ENCODE data around the gene SLC8A2. TPM values are rescaled to one million over a fixed set of nuclear protein-coding genes. Genes with fewer than 3 reads are reported as not detected.

The SLC8A2 gene
- total and polyA plus RNA-seq, 2 of the 8 experiments (the other 6 are each of a cell fraction or from before 2014, with no cell fraction given), result 7.3 to 12.4 TPM

DNA sequence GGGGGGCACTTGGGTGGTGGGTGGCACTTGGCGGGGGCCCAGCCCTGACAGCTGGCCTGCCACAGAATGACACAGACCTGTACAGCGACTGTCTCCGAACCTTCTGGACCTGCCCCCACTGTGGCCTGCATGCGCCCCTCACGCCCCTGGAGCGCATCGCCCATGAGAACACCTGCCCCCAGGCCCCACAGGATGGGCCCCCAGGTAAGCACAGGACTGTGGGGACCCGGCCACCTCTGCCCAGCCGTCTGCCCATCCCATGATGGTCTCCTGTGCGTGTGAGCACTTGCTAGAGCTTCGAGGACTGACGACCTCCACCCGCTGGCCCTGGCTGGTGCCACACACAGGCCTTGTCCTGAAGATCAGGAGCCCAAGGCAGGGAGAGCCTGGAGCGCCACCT lies 90.6 kb downstream of the SLC8A2 start:
- no peak overlapping the region for H4K91ac ChIP-seq (replicated peaks; ENCODE audit: insufficient read length, low read length)
- no peak overlapping the region for H3K4ac ChIP-seq (replicated peaks; ENCODE audit: insufficient read length, low read depth, low read length)
- WGBS, 2 experiments (ENCODE audit: extremely low coverage in 1 of 2, insufficient coverage in 1 of 2, insufficient read length in 1 of 2, insufficient replicate concordance in 2 of 2, low coverage in 1 of 2, low lambda C conversion rate in 2 of 2, missing lambda C conversion rate in 1 of 2), result 92% methylated on average over 14 of the region's 14 CpGs; no CpG with 5 or more reads in 1 of the 2 experiments
- H4K8ac ChIP-seq (ENCODE audit: extremely low read depth, insufficient read depth, low read length), result no peak overlapping the region
- ChIA-PET POLR2A (ENCODE audit: partially characterized antibody) (interaction anchor here (1.0 to 1.8 kb wide), 4 partner anchors 10 to 26 kb away, joined by 4 to 6 read pairs (median 5); no protein-coding TSS in a partner anchor), CTCF (ENCODE audit: partially characterized antibody) (interaction anchor here (5.1 to 6.8 kb wide), 2 partner anchors 10 to 34 kb away, joined by 19 to 50 read pairs; no protein-coding TSS in a partner anchor)
- no peak for DNase-seq (ENCODE audit: low read depth in 1 of 2, low spot score in 2 of 2)
- peaks cover 22 to 52% (median 48%) of the 10 kb centered on the region in 4 experiments; a peak in 7 of 8 replicates for H3K36me3 ChIP-seq (ENCODE audit: control insufficient read depth in 2 of 4, insufficient read depth in 4 of 4, low read length in 3 of 4)
- H3K23ac ChIP-seq (ENCODE audit: insufficient read length), result no peak overlapping the region
- no peak overlapping the region for H4K5ac ChIP-seq (ENCODE audit: insufficient read length, low read depth, low read length)
- H2AFZ ChIP-seq (ENCODE audit: low read length), result no peak overlapping the region
- H3K18ac ChIP-seq (ENCODE audit: extremely low read depth, low read length), result no peak overlapping the region
- no peak overlapping the region for H2BK15ac ChIP-seq (ENCODE audit: low read length)
- no peak overlapping the region for H2BK5ac ChIP-seq (ENCODE audit: low read depth, low read length)
- H2AK5ac ChIP-seq (ENCODE audit: low read depth, low read length), result no peak overlapping the region
- no peak for FAIRE-seq
- H2BK12ac ChIP-seq (ENCODE audit: low read depth, low read length), result no peak overlapping the region
- H3K56ac ChIP-seq (replicated peaks; ENCODE audit: insufficient read length, low read depth, low read length), result no peak overlapping the region
- H3K9ac ChIP-seq (replicated peaks in 1 of 4; ENCODE audit: extremely low read depth in 1 of 4, low read depth in 3 of 4, low read length in 3 of 4), result no peak overlapping the region
- no peaks in the 10 kb centered on the region for H3K4me1 ChIP-seq (replicated peaks in 1 of 4; ENCODE audit: control insufficient read depth in 3 of 4, insufficient read depth in 4 of 4, low read length in 3 of 4)
- H3K14ac ChIP-seq (ENCODE audit: insufficient read length), result no peak overlapping the region
- no peaks in the 10 kb centered on the region for H3K9me3 ChIP-seq (ENCODE audit: insufficient read depth in 2 of 2, low read depth in 1 of 2, low read length in 1 of 2)
- no peaks in the 10 kb centered on the region; a peak in 1 of 7 replicates for H3K27me3 ChIP-seq (replicated peaks in 1 of 4; ENCODE audit: control insufficient read depth in 3 of 4, extremely low read depth in 1 of 4, insufficient read depth in 3 of 4, low read length in 3 of 4)
- no peak overlapping the region for H3K4me2 ChIP-seq (ENCODE audit: insufficient read depth in 1 of 2, low read depth in 2 of 2, low read length in 2 of 2)
- no peaks in the 10 kb centered on the region for H3K79me2 ChIP-seq (ENCODE audit: control insufficient read depth in 1 of 2, insufficient read depth in 2 of 2, low read length in 2 of 2)
- no peak overlapping the region for H2BK120ac ChIP-seq (replicated peaks; ENCODE audit: low read depth, low read length)
- no peaks in the 10 kb centered on the region for H3K79me1 ChIP-seq (ENCODE audit: low read depth, low read length)
- no peaks in the 10 kb centered on the region for H3K23me2 ChIP-seq (ENCODE audit: low read depth, low read length)
- no peak overlapping the region for H3K27ac ChIP-seq (ENCODE audit: low read depth, low read length)
- no peak overlapping the region for H3K4me3 ChIP-seq (ENCODE audit: extremely low read depth in 1 of 4, insufficient read depth in 2 of 4, low read depth in 3 of 4, low read length in 4 of 4)
- H4K20me1 ChIP-seq (replicated peaks in 1 of 2; ENCODE audit: control insufficient read depth in 1 of 2, insufficient read depth in 2 of 2, low read length in 2 of 2), result peaks cover 2 to 4% of the 10 kb centered on the region in 2 experiments
- H2BK20ac ChIP-seq (ENCODE audit: low read length), result no peak overlapping the region
- TF ChIP-seq SP1 (IDR thresholded peaks at IDR 0.05; ENCODE audit: low read depth, low read length), result no peak
- no peak for TF ChIP-seq SP2 (IDR thresholded peaks at IDR 0.05; ENCODE audit: low read length)
- TF ChIP-seq BRCA1 (IDR thresholded peaks at IDR 0.05; ENCODE audit: low read depth, low read length), result no peak
- TF ChIP-seq, protein P1, sequence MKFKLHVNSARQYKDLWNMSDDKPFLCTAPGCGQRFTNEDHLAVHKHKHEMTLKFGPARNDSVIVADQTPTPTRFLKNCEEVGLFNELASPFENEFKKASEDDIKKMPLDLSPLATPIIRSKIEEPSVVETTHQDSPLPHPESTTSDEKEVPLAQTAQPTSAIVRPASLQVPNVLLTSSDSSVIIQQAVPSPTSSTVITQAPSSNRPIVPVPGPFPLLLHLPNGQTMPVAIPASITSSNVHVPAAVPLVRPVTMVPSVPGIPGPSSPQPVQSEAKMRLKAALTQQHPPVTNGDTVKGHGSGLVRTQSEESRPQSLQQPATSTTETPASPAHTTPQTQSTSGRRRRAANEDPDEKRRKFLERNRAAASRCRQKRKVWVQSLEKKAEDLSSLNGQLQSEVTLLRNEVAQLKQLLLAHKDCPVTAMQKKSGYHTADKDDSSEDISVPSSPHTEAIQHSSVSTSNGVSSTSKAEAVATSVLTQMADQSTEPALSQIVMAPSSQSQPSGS (IDR thresholded peaks at IDR 0.05; ENCODE audit: low read length), result no peak
- no peak for TF ChIP-seq BCL11A (IDR thresholded peaks at IDR 0.05; ENCODE audit: low read depth in 2 of 2, low read length in 2 of 2)
- no peak for TF ChIP-seq KDM5A (IDR thresholded peaks at IDR 0.05; ENCODE audit: low read length)
- no peak for TF ChIP-seq JUND (IDR thresholded peaks at IDR 0.05; ENCODE audit: low read length)
- TF ChIP-seq, protein P2, sequence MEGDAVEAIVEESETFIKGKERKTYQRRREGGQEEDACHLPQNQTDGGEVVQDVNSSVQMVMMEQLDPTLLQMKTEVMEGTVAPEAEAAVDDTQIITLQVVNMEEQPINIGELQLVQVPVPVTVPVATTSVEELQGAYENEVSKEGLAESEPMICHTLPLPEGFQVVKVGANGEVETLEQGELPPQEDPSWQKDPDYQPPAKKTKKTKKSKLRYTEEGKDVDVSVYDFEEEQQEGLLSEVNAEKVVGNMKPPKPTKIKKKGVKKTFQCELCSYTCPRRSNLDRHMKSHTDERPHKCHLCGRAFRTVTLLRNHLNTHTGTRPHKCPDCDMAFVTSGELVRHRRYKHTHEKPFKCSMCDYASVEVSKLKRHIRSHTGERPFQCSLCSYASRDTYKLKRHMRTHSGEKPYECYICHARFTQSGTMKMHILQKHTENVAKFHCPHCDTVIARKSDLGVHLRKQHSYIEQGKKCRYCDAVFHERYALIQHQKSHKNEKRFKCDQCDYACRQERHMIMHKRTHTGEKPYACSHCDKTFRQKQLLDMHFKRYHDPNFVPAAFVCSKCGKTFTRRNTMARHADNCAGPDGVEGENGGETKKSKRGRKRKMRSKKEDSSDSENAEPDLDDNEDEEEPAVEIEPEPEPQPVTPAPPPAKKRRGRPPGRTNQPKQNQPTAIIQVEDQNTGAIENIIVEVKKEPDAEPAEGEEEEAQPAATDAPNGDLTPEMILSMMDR (IDR thresholded peaks at IDR 0.05; ENCODE audit: control extremely low read depth in 1 of 3, insufficient read depth in 1 of 3, low read depth in 1 of 3, low read length in 3 of 3), result no peak
- no peak for TF ChIP-seq BACH1 (IDR thresholded peaks at IDR 0.05; ENCODE audit: low read length)
- TF ChIP-seq RNF2 (IDR thresholded peaks at IDR 0.05; ENCODE audit: borderline replicate concordance, low read depth, low read length, missing control alignments, poor library complexity, severe bottlenecking), result no peak
